CD4-positive, alpha-beta T cell (primary cell): ENCODE measurements around the gene PKHD1. TPM values are rescaled to one million over a fixed set of nuclear protein-coding genes. Genes with fewer than 3 reads are reported as not detected.

Experiments
- ATAC-seq: fragments of 200-7000 bp; cut with Tn5 transposase; one replicate; pipeline ENCODE4 v1.10.0; 2022; ENCODE audit warnings: mild to moderate bottlenecking; ENCODE audit not compliant: poor library complexity
- CTCF ChIA-PET: fragments of 350-600 bp; sonication (Branson Sonifier 250); formaldehyde crosslinking; loops from one replicate; lab custom pipeline; 2021; ENCODE audit warnings: antibody characterized with exemption, inconsistent platforms; lab: Charles Lee
- POLR2A ChIA-PET: fragments of 350-600 bp; sonication (Branson Sonifier 250); formaldehyde crosslinking; loops from one replicate; lab custom pipeline; 2021; ENCODE audit warnings: antibody characterized with exemption, inconsistent platforms; lab: Charles Lee
- DNase-seq, 14 experiments: peaks; one replicate each; pipeline ENCODE4 v3.0.0-alpha.2; 2013 to 2020; ENCODE audit warnings: mixed read lengths in 2 of 14
- H3K27ac ChIP-seq, 2 donors: one replicate each; pipeline versions ENCODE4 v1.5.1 to v1.7.0; 2013; ENCODE audit warnings: low read length in 2 of 2, low read depth in 1 of 2, mild to moderate bottlenecking in 1 of 2
- H3K27me3 ChIP-seq, 2 experiments: 1 replicate in 1 of 2; 2 replicates in 1 of 2; pipeline versions ENCODE4 v1.6.1 to v1.7.0; 2013; ENCODE audit warnings: low read length in 2 of 2, control low read depth in 1 of 2, mild to moderate bottlenecking in 1 of 2, moderate library complexity in 1 of 2; ENCODE audit not compliant: insufficient read depth in 2 of 2, control insufficient read depth in 1 of 2
- H3K36me3 ChIP-seq: one replicate; pipeline ENCODE4 v1.6.1; 2013; ENCODE audit warnings: low read length, control low read depth; ENCODE audit not compliant: insufficient read depth
- H3K4me1 ChIP-seq: one replicate; pipeline ENCODE4 v1.6.1; 2013; ENCODE audit warnings: low read length, control low read depth; ENCODE audit not compliant: insufficient read depth
- H3K4me3 ChIP-seq: one replicate; pipeline ENCODE4 v1.5.1; 2013; ENCODE audit warnings: mild to moderate bottlenecking, low read length, moderate library complexity
- H3K9me3 ChIP-seq, 2 experiments: 1 replicate in 1 of 2; 2 replicates in 1 of 2; pipeline versions ENCODE4 v1.6.1 to v1.7.0; 2013; ENCODE audit warnings: low read length in 2 of 2, mild to moderate bottlenecking in 2 of 2, control low read depth in 1 of 2, moderate library complexity in 1 of 2; ENCODE audit not compliant: control insufficient read depth in 1 of 2, insufficient read depth in 1 of 2
- H3K27ac Mint-ChIP-seq: one replicate; pipeline ENCODE4 v1.8.0; 2020; ENCODE audit warnings: mixed read lengths
- H3K27me3 Mint-ChIP-seq: one replicate; pipeline ENCODE4 v1.8.0; 2021; ENCODE audit warnings: mixed read lengths
- H3K36me3 Mint-ChIP-seq: one replicate; pipeline ENCODE4 v1.8.0; 2021; ENCODE audit warnings: low read depth, mixed read lengths
- H3K4me1 Mint-ChIP-seq: one replicate; pipeline ENCODE4 v1.8.0; 2021; ENCODE audit warnings: low read depth, mixed read lengths
- H3K4me3 Mint-ChIP-seq: one replicate; pipeline ENCODE4 v1.8.0; 2020; ENCODE audit warnings: mild to moderate bottlenecking, mixed read lengths
- H3K9me3 Mint-ChIP-seq: one replicate; pipeline ENCODE4 v1.8.0; 2020; ENCODE audit warnings: mixed read lengths
- CTCF ChIP-seq: fragments of 200-600 bp; IDR thresholded peaks from one replicate; pipeline ENCODE4 v1.8.0; 2022; ENCODE audit warnings: antibody characterized with exemption, mild to moderate bottlenecking
- intact Hi-C, 2 experiments: fragments of 100-400 bp; cut with DNase I in 1 of 2; cut with micrococcal nuclease in 1 of 2; formaldehyde crosslinking; loops; one replicate each; pipeline versions ENCODE4 v1.15.1 to v1.9.0; 2023 to 2025; cut with DNase I, micrococcal nuclease
- total RNA-seq, 174 experiments: library from RNA in 2 of 174; stranded (reverse) in 2 of 174; gene quantifications; one replicate each; pipeline ENCODE4 v1.2.3 and lab custom pipeline; 2021 to 2026

The PKHD1 gene
- total RNA-seq, 2 experiments from 2014 or later, result 0.03 TPM; not detected in 1

- Histone ChIP-seq H3K27me3 (no peaks in the 10 kb centered on the region), H3K36me3 (no peaks in the 10 kb centered on the region), H3K4me3 (no peak overlapping the region), H3K9me3 (peaks cover 0 to 5% of the 10 kb centered on the region in 2 experiments), H3K4me1 (no peaks in the 10 kb centered on the region), H3K27ac (no peak overlapping the region)
- POLR2A ChIA-PET, result no interaction called here
- DNase-seq (no peak), ATAC-seq (no peak)
- no peak overlapping the region for H3K27ac Mint-ChIP-seq
- no peaks in the 10 kb centered on the region for H3K36me3 Mint-ChIP-seq
- H3K27me3 Mint-ChIP-seq, result no peaks in the 10 kb centered on the region
- CTCF ChIA-PET, result no interaction called here
- TF ChIP-seq CTCF, result no peak
- intact Hi-C loops, result no loop called here
- no peaks in the 10 kb centered on the region for H3K9me3 Mint-ChIP-seq
- H3K4me3 Mint-ChIP-seq, result no peak overlapping the region
- no peaks in the 10 kb centered on the region for H3K4me1 Mint-ChIP-seq
These were observed 466.4 kb downstream of the PKHD1 start for GRCh38 chr6:51620971-51621370.

GRCh38 chr6:51619042-51619799 is 468.2 kb downstream of the PKHD1 start:
- Histone ChIP-seq H3K4me1 (no peaks in the 10 kb centered on the region), H3K4me3 (no peak overlapping the region), H3K27me3 (no peaks in the 10 kb centered on the region), H3K36me3 (no peaks in the 10 kb centered on the region), H3K27ac (no peak overlapping the region), H3K9me3 (peaks cover 0 to 5% of the 10 kb centered on the region in 2 experiments)
- ChIA-PET CTCF (no interaction called here), POLR2A (interaction anchor here (0.6 kb wide), 1 partner anchor 15 kb away, joined by 3 read pairs; no protein-coding TSS in a partner anchor)
- no peaks in the 10 kb centered on the region for H3K9me3 Mint-ChIP-seq
- H3K36me3 Mint-ChIP-seq, result no peaks in the 10 kb centered on the region
- H3K27me3 Mint-ChIP-seq, result no peaks in the 10 kb centered on the region
- H3K4me1 Mint-ChIP-seq, result no peaks in the 10 kb centered on the region
- H3K4me3 Mint-ChIP-seq, result no peak overlapping the region
- intact Hi-C loops, result no loop called here
- DNase-seq, result no peak
- no peak for TF ChIP-seq CTCF
- no peak for ATAC-seq
- H3K27ac Mint-ChIP-seq, result no peak overlapping the region

GRCh38 chr6:51618563-51618962 is 468.9 kb downstream of the PKHD1 start:
- Histone ChIP-seq H3K9me3 (peaks cover 0 to 5% of the 10 kb centered on the region in 2 experiments), H3K27me3 (no peaks in the 10 kb centered on the region), H3K27ac (no peak overlapping the region), H3K4me3 (no peak overlapping the region), H3K36me3 (no peaks in the 10 kb centered on the region), H3K4me1 (no peaks in the 10 kb centered on the region)
- DNase-seq (no peak), ATAC-seq (no peak)
- TF ChIP-seq CTCF, result no peak
- no peaks in the 10 kb centered on the region for H3K4me1 Mint-ChIP-seq
- ChIA-PET POLR2A (interaction anchor here (0.6 kb wide), 1 partner anchor 16 kb away, joined by 3 read pairs; no protein-coding TSS in a partner anchor), CTCF (no interaction called here)
- no peak overlapping the region for H3K27ac Mint-ChIP-seq
- H3K9me3 Mint-ChIP-seq, result no peaks in the 10 kb centered on the region
- intact Hi-C loops, result no loop called here
- H3K36me3 Mint-ChIP-seq, result no peaks in the 10 kb centered on the region
- no peak overlapping the region for H3K4me3 Mint-ChIP-seq
- no peaks in the 10 kb centered on the region for H3K27me3 Mint-ChIP-seq
